Measurements from ENCODE around the gene LRRC71.

GRCh38 chr1:156897078-156897825, 23.2 kb upstream of the LRRC71 start:
- TF ChIP-seq STAT1 (conservative IDR thresholded peaks at IDR 0.05) (no peak), ELK1 (IDR thresholded peaks at IDR 0.05; ENCODE audit: low read depth, low read length) (no peak), NBN (IDR thresholded peaks at IDR 0.05) (no peak), CTCF (IDR thresholded peaks at IDR 0.05 in 2 of 3, conservative IDR thresholded peaks at IDR 0.05 in 1 of 3; ENCODE audit: control insufficient read depth in 2 of 3, extremely low read depth in 1 of 3, insufficient read depth in 1 of 3, low read depth in 3 of 3, low read length in 3 of 3) (no peak), POLR2A (IDR thresholded peaks at IDR 0.05; ENCODE audit: low read depth, low read length) (no peak), EZH2 (IDR thresholded peaks at IDR 0.05; ENCODE audit: borderline replicate concordance, control insufficient read depth, low read depth, low read length) (no peak), CEBPZ (IDR thresholded peaks at IDR 0.05; ENCODE audit: low read depth, low read length) (no peak), EP300 (IDR thresholded peaks at IDR 0.05; ENCODE audit: borderline replicate concordance in 1 of 2, control insufficient read depth in 1 of 2, low read depth in 2 of 2, low read length in 2 of 2) (no peak), CEBPB (IDR thresholded peaks at IDR 0.05; ENCODE audit: borderline replicate concordance in 1 of 2, low read depth in 2 of 2, low read length in 2 of 2) (no peak), ZNF24 (IDR thresholded peaks at IDR 0.05) (no peak), ZNF274 (IDR thresholded peaks at IDR 0.05; ENCODE audit: insufficient read depth, insufficient read length) (no peak), ZBTB4 (CRISPR knock-in tag; IDR thresholded peaks at IDR 0.05) (no peak), JUND (IDR thresholded peaks at IDR 0.05; ENCODE audit: low read depth, low read length) (no peak)

All from GM12878 (cell line).